Retina (tissue), 1 donor: ENCODE data around the gene LRRC37A.
"Not testable (repeated sequence)": the region's sequence is repeated elsewhere in the genome, so short reads cannot be mapped to it uniquely, and the experiment has no call there.

Source experiments
- DNase-seq: peaks from one replicate; pipeline ENCODE4 v3.0.0-alpha.2; 2016

Gene LRRC37A

DNA sequence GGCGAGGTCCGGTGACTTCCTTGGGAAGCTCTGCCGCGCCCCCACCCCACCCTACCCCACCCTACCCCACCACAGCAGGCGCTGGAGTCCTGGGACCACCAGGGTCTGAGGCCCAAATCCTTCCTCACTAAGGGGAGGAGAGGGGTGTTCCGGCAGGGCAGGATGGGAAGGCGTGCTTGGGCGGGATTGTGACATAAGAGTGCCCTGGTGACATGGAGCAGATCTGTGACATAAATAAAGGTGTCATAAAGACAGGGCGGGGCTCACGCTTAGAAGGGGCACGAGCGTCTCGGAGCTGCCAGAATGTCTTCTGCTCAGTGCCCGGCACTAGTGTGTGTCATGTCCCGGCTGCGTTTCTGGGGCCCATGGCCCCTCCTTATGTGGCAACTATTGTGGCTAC is at the start of gene LRRC37A:
LRRC37A (plus strand) TSS at position 301 of the 400 bp plus-strand sequence; CDS start at position 304, 3 bp downstream.
- not testable (repeated sequence) for DNase-seq

DNA sequence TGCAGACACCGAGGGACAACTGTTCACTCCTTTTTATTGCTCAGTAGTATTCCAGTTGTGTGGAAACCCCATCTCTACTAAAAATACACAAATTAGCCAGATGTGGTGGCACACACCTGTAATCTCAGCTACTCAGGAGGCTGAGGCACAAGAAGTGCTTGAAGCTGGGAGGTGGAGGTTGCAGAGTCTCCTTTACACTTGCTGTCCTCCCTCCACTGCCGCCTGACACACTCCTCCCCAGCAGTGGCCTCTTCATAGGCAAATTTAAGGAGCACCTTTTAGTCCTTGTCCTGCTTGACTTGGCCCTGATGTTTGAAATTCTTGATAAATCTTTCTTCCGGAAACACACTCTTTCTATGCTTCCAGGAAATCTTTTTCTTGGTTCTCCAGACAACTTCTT is 45.8 kb upstream of the LRRC37A start:
- DNase-seq = not testable (repeated sequence)

DNA sequence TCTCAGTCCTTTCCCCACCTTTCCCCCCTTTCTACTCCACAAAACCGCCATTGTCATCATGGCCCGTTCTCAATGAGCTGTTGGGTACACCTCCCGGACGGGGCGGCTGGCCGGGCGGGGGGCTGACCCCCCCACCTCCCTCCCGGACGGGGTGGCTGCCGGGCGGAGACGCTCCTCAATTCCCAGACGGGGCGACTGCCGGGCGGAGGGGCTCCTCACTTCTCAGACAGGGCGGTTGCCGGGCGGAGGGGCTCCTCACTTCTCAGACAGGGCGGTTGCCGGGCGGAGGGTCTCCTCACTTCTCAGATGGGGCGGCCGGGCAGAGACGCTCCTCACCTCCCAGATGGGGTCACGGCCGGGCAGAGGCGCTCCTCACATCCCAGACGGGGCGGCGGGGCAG is 42.1 kb upstream of the LRRC37A start:
- DNase-seq = not testable (repeated sequence)

DNA sequence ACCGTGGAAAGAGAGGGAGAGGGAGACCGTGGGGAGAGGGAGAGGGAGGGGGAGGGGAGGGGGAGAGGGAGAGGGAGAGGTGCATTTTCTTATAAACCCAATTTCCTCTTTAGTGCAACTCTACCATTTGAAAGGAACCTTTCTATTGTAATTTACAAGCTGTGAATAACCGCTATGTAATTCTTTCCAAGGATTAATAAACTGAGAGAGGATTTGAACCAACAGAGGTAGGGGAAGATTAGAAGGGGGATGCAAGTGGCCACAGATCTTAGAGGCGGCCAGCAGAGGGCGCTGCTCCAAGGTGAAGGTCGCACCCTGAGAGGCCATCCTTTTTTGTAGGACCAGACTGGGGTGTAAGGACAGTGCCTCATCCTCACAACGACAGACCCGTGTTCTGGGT is 41.2 kb upstream of the LRRC37A start:
- DNase-seq = peak; percentile 56

DNA sequence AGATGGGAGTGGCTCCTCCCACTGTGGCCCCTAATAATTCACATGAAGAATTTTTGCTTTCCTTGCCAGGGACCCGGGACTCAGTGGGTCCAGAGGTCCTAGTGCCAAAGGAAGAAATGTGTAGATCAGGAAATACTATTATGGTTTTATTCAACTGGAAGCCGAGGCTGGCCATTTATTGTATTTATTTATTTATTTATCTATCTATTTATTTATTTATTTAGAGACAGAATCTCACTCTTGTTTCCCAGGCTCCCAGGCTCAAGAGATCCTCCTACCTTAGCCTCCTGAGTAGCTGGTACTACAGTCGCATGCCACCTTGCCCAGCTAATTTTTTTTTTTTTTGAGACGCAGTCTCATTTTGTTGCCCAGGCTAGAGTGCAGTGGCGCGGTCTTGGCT is 40.7 kb upstream of the LRRC37A start:
- DNase-seq = not testable (repeated sequence)

DNA sequence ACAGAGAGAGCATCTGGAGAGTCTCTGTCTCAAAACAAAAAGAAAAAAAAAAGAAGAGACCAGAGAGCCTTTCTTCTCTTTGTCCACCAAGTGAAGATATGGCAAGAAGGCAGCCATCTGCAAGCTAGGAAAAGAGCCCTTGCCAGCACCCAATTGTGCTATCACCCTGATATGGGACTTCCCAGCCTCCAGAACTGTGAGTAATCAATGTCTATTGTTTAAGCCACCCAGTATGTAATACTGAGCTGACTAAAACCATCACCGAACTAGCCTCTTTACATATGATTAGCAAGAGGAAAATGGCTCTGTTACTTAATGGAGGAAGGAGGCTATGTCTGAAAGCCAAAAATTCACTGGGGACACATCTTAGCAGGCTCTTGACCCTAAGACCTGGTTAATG is 38.6 kb upstream of the LRRC37A start:
- DNase-seq = not testable (repeated sequence)

DNA sequence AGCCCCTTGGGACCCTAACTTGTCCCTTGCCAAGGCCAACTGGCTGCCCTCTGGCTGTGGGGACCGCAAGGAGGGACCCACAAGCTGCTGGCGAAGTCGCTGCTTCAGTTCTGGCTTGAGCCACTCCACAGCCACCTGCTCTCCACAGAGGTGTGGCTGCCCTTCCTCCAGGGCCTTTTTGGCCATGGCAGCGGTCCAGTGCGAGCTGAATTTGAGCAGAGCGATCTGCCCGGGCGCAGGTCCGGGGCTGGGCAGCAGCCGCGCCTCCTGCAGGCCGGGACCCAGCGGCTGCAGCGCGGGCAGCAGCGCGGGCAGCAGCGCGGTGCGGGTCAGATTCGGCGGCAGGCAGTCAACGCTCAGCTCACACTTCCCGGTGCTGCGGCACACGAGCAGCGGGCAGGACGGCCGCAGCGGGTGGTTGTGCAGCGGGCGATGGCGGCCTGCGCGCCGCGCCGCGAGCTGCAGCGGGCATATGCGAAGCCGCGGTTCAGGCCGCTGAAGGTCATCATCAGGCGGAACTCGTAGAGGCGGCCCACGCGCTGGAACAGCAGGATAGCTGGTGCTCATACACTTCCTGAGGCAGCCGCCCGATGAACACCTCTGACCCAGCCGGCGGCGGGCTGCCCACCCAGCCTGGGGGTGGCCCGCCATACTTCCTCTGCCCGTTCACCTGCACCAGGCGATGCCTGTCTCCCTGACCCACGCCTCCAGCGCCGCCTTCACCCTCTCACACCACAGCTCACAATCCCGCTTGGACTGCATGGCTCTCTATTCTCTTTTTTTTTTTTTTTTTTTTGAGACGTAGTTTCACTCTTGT is 34.9 kb upstream of the LRRC37A start:
- peak; percentile 84 for DNase-seq

DNA sequence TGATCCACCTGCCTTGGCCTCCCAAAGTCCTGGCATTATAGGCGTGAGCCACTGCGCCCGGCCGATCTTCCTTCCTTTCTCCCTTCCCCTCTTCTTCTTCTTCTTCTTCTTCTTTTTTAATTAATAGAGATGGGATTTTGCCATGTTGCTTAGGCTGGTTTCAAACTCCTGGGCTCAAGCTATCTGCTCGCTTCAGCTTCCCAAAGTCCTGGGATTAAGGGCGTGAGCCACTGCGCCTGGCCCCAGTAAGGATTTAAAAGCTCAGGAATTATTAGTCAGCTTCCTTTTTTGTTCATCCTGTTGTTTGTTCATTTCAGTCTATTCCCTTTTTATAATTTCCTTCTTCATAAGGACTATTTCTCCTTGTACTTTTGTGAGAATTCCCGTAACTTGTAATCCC is 32.7 kb upstream of the LRRC37A start:
- DNase-seq = no peak

DNA sequence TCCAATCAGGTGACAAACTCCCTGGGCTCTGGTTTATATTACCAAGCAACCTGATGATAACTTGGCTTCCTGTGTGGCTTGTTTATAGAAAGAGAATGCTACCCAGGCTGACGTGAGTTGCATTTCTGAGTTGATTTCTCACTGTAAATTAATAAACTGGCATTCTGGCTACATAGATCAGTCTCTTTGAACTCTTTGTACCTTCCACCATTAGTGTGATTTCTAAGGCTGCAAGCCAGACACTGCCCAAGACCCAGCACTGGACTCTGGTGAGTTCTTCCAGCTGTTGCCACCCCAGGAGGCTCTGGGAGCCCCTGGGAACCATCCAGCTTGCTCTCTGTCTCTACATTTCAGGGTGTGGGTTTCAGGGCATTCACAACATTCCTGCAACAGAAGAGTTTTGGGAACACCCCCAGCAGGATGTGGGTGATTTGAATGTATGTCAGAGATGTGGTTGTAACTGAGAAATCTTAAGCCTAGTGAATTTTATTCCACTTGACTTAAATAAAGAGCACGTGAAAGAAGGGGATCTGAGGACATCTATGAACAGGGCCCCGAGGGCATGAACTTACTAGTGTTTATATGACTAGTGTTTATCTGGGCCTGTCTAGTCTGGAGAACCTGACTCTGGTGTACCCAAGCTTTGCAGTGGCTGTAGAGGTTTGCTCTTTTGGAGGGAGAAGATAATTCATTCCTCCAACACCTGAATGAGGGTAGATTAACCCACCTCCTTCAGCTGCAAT is 30.3 kb upstream of the LRRC37A start:
- no peak for DNase-seq

DNA sequence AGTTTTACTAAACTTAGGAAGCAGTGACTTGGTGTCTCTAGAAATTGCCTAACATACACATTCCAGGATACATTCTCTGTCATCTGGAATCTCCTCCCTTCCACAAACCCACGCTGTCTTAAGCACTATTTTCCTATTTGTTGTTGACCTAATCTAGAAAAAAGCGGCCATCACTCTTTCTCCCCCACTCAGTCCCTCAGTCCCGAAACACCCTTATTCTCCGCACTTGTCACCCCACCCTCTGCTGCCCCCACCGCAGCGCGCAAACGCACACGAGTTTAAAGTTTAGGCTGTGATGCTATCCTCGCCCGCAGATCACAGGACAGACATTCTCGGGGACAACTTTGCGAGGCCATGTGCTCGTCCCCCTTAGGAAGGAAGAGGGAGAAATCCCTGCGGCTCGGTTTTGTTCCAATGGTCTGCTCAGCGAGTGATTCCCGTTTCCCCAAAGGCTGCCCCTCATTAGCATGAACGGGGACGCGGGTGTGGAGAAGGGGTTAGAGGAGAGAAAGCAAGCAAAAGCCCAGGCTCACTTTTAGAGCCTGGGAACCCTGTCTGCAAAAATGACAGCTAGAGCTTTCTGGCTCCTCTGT is 28.8 kb upstream of the LRRC37A start:
- not testable (repeated sequence) for DNase-seq

DNA sequence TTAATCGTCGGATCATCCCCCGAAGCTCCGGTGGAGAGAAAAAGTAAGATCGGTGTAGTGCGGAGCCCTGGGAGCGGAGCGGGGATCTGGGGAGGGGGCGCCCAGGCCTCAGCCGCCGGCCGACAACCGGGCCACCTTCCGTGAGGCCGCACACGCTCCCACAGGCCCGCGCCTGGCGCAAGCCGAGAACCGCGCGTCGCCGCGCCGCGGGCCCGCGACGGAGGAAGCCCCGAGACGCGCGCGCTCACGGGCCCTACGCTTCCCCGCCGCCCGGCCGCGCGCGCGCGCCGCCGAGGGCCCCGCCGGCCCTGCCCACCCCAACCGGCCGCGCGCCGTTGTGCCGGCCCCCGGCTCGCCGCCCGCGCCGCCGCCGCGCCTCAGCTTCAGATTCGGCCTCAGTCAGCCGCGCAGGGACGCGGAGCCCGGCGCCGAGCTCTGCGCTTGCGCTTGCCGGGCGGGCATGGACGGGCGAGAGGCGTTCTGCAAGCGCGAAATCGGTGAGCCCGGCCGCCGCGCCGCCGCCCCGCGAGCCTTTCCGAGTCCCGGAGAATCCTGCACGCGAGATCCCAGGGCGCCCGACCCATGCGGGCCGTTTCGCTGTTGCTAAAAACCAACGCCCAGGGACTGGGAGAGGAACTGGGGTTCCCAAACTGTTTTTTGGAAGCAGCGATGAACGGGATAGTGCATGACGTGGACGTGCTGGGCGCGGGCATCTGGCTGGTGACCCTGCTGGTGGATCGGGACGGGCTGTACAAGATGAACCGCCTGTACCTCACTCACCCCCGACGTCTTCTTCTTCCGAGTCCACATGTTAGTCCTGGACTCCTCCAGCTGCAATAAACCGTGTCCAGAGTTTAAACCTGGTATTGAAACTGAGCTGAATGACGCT is 28.0 kb upstream of the LRRC37A start:
- peak; percentile 95 for DNase-seq

DNA sequence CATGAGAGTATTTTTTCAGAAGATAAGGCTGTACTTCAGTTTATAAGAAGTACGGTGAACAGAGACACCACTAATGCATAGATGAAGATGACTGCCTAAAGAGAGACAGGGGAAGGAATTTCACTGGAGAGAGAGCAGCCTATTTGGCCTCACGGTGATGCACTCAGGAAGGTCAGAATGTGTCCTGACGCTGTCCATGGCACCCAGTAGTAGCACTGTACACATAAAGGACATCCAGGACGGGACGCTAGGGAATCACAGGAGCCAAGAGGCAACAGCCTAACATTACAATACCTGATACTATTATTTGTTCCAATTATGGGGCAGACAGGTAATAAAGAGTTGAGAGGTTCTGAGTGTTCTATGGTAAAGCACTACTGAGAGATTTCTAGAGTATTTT is 24.9 kb upstream of the LRRC37A start:
- no peak for DNase-seq

DNA sequence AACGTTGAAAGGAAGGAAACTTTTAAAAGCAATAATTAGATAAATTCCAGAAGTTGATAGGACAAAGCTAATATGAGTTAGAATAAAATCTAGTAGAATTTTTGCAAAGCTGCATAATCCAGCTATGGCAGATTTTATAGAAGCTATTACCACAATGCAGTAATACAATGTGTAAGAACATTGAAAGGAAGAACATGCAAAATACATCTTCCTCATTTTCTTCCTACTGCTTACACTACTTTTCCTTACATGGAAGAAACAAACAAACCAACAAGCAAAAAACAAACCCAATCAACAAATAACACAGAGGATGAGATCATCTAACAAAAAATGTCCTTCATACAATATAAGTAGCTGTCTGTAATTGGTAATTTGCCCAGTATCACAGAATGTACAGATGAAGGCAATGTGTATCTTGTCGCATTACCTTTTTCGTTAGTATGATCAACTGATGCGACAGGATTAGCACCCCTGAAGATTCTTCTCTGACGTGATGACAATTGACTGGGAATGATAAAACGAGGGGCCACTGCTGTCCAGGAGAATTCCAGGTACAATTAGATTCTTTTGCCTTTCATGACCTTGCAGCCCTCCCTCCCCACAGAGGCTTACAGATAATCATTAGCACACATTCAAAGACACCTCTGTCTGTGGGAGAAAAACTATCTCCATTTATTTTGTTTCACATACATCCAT is 21.2 kb upstream of the LRRC37A start:
- no peak for DNase-seq

DNA sequence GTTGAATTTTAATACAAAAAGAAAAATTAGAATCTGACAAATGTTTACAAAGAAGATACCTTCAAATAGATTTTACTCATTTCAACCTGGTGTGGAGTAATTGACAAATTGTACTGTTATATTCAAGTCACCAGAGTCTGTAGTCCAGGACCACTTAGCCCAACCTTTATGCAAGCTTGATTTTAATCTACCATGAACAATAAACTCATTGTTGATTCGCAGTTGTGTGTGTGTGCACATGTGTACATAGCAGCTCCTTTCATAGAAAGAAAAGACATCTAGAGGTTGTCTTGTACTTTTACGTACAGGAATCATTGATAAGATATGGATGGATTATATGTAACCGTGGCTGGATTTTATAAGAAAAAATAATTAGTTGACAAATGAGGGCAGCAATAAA is 20.7 kb upstream of the LRRC37A start:
- no peak for DNase-seq

DNA sequence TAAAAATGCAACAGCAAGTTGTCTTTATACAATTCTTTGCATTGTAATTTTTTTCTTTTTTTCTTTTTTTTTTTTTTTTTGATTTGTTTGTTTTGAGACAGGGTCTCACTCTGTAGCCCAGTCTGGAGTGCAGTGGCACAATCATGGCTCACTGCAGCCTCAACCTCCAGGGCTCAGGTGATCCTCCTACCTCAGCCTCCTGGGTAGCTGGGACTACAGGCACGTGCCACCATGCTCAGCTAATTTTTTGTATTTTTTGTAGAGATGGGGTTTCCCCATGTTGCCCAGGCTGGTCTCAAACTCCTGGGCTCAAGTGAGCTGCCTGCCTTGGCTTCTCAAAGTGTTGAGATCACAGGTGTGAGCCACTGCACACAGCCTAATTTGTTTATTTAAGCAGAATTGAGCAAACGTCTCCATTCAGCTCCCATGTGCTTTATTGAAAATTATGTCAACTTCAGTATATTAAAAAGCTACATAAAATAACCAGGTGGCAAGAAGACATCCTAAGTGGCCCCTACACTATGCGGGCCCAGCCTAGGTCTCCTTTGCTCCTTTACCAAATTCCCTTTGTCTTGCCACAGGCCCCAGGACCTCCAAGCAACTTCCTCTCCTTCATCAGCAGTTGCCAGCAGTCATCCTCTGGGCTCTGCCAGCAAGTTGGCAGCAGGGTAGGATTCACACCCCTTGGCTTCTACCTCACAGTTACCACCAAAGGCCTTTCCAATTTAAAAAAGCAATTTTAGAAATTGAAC is 18.0 kb upstream of the LRRC37A start:
- DNase-seq = not testable (repeated sequence)

DNA sequence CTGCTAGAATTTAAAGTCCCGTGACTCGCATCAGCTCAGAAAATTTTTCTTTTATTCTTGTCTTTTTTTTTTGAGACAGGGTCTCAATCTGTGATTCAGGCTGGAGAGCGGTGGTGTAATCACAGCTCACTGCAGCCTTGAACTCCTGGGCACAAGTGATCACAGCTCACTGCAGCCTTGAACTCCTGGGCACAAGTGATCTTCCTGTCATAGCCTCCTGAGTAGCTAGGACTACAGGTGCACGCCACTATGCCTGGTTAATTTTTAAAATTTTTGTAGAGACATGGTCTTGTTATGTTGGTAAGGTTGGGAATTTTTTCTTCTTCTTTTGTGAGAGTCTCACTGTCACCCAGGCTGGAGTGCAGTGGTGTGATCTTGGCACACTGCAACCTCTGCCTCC is 13.6 kb upstream of the LRRC37A start:
- not testable (repeated sequence) for DNase-seq

DNA sequence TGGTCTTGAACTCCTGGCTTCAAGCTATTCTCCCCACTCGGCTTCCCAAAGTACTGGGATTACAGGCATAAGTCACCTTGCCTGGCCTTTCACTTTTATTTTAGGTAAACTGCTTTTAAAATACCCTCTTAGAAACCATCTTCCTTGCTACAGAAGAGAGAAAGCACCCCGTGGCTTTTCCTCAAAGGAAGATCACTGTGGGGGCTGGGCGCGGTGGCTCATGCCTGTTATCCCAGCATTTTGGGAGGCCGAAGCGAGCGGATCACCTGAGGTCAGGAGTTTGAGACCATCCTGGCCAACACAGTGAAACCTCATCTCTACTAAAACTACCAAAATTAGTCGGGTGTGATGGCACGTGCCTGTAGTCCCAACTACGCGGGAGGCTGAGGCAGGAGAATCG is 12.3 kb upstream of the LRRC37A start:
- not testable (repeated sequence) for DNase-seq

DNA sequence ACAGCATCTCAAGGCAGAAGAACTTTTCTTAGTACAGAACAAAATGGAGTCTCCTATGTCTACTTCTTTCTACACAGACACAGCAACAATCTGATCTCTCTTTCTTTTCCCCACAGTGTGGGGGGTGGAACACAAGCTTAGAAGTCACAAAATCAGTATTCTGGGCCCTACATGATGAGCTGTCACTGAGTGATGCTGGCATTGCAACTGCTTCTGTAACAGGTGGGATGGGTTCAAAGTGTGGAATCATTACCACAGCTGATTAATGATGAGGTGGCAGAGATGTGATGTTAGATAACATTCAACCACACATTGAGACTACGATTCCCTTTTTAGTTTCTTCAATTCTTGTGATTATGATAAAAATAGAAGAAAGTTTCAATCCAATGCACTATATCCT is 10.5 kb upstream of the LRRC37A start:
- not testable (repeated sequence) for DNase-seq

DNA sequence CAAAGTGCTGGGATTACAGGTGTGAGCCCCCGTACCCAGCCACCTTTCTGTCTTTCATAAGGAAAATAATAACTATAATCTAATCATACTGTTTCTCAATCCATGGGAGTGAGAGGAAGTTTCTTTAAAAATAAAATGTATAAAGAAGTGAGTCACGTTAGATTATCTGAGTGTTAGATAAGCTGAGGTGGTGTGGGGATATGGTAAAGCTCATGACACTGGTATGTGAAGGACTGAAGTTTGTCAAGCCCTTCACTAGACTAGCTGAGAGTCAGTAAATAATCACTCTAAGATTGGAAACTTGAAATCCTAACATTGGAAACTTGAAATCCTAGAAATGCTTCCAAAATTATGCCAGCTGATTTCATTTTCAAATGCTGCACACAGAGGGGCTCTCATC is 9.4 kb upstream of the LRRC37A start:
- not testable (repeated sequence) for DNase-seq

DNA sequence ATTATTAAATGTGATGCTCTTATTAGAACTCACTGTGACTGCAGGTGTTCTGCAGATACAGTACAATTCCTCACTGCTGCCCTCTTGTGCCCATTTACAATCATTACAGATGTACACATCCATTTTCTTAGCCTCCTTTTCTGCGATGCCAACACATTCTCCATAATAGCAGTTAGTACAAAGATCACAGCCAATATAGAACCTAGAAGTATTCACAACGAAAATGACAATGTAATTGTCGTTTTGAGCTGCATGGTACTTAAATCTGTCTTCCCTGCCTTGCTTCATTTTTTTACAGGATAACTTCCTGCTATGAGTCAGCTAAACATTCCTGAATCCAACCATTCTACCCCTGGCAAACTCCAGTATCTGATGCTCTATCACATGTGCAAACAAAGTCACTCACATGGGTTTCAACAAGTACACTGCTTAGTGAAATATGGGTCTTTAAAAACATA is 8.1 kb upstream of the LRRC37A start:
- DNase-seq = peak; percentile 61

DNA sequence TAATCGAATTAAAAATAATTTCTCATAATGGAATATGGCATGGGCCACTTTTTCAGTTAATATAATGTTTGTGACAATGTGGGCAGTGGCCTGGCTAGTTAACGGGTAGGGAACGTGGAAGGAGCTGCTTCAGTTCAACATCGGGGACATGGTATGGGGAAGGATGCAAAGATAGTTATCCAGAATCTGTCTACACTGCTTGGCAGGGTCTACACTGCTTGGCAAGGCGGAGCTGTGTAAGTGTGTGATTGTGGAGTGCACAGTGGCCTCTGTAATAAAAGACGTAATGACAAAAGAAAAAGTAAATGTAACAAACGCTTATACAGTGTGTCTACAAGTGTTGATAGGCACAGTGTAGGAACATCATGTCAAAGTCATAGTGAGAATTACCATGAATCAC is 7.3 kb upstream of the LRRC37A start:
- not testable (repeated sequence) for DNase-seq
